H54 (cell line): ENCODE results near the gene FRMD4A.
A peak's percentile ranks its signal among the peaks of the same experiment; 100 is the strongest.
"Not testable (repeated sequence)": the region's sequence is repeated elsewhere in the genome, so short reads cannot be mapped to it uniquely, and the experiment has no call there.

Experiments used
- DNase-seq: peaks from one replicate; pipeline ENCODE4 v3.0.0; 2011; ENCODE audit warnings: low spot score, mixed read lengths; ENCODE audit not compliant: insufficient read length
- FAIRE-seq: peaks from 3 replicates; lab custom pipeline; 2011; peaks lifted over from hg19 to GRCh38; lab: Jason Lieb, UNC
- POLR2A ChIP-seq: IDR thresholded peaks from 2 replicates; pipeline ENCODE4 v1.6.1; 2011; ENCODE audit warnings: low read depth, mild to moderate bottlenecking, low read length

The FRMD4A gene

GRCh38 chr10:14047431-14047830, 283.3 kb downstream of the FRMD4A start:
- DNase-seq (no peak), FAIRE-seq (no peak)
- no peak for TF ChIP-seq POLR2A

GRCh38 chr10:14042051-14042450, 288.7 kb downstream of the FRMD4A start:
- not testable (repeated sequence) for FAIRE-seq, DNase-seq

- no peak for DNase-seq
- no peak for FAIRE-seq
- no peak for TF ChIP-seq POLR2A
Observed at GRCh38 chr10:14040787-14041631, 289.7 kb downstream of the FRMD4A start.

- FAIRE-seq (no peak), DNase-seq (no peak)
- no peak for TF ChIP-seq POLR2A
Observed at GRCh38 chr10:14039968-14040668, 290.6 kb downstream of the FRMD4A start.

- no peak for TF ChIP-seq POLR2A
- FAIRE-seq (no peak), DNase-seq (no peak)
Observed at GRCh38 chr10:14036233-14036632, 294.5 kb downstream of the FRMD4A start.

GRCh38 chr10:14035506-14035905, 295.2 kb downstream of the FRMD4A start:
- no peak for DNase-seq
- TF ChIP-seq POLR2A, result no peak
- no peak for FAIRE-seq

- DNase-seq (peak; percentile 22), FAIRE-seq (no peak)
- no peak for TF ChIP-seq POLR2A
Observed at GRCh38 chr10:14032406-14032998, 298.2 kb downstream of the FRMD4A start.

GRCh38 chr10:14026325-14026724, 304.4 kb downstream of the FRMD4A start:
- FAIRE-seq, result no peak
- DNase-seq, result no peak
- no peak for TF ChIP-seq POLR2A

- no peak for TF ChIP-seq POLR2A
- DNase-seq, result no peak
Observed at GRCh38 chr10:14025283-14026189, 305.2 kb downstream of the FRMD4A start.

GRCh38 chr10:14024329-14025202, 306.2 kb downstream of the FRMD4A start:
- FAIRE-seq (no peak), DNase-seq (no peak)
- no peak for TF ChIP-seq POLR2A

More at GRCh38 chr10:14025283-14026189, 305.2 kb downstream of the FRMD4A start:
- no peak for FAIRE-seq

- no peak for DNase-seq
- FAIRE-seq, result no peak
- no peak for TF ChIP-seq POLR2A
Observed at GRCh38 chr10:14023673-14024328, 306.9 kb downstream of the FRMD4A start.
